Hepatocyte (in vitro differentiated cells): ENCODE data around the gene CYGB.

Experiments
- EZH2 ChIP-seq: fragments of 200-600 bp; sonication (generic); IDR thresholded peaks from 2 replicates; pipeline ENCODE4 v1.6.1; 2016; ENCODE audit warnings: antibody characterized with exemption, mild to moderate bottlenecking, borderline replicate concordance
- EZH2phosphoT487 ChIP-seq: fragments of 200-600 bp; sonication (generic); IDR thresholded peaks from one replicate; pipeline ENCODE4 v1.6.1; 2018; ENCODE audit warnings: antibody characterized with exemption, mild to moderate bottlenecking, low read depth, moderate library complexity; ENCODE audit not compliant: unreplicated experiment, severe bottlenecking
- TF ChIP-seq, protein P1 (sequence below): fragments of 200-600 bp; sonication (generic); IDR thresholded peaks from 2 replicates; pipeline ENCODE4 v1.5.1; 2016; ENCODE audit warnings: antibody characterized with exemption, mild to moderate bottlenecking; ENCODE audit not compliant: poor library complexity

DNA sequence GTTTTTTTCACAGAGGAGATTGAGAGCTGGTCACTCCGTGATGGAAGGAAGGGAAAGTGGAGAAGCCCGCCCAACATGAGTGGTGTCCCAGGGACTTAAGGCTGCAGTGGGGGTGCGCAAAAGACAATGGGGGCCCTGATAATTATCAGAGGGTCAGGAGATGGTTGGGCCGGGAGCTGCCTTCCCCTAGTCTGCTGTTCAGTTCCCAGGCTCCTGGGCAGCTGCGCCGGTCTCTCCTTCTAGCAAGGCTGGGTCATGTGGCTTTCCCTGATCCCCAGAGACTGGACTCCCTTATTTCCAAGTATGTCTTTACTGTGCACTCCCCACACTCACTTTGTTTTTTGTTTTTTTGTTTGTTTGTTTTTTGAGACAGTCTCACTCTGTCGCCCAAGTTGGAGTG is 16.2 kb downstream of the CYGB start:
- TF ChIP-seq EZH2 = no peak
- TF ChIP-seq, protein P1, sequence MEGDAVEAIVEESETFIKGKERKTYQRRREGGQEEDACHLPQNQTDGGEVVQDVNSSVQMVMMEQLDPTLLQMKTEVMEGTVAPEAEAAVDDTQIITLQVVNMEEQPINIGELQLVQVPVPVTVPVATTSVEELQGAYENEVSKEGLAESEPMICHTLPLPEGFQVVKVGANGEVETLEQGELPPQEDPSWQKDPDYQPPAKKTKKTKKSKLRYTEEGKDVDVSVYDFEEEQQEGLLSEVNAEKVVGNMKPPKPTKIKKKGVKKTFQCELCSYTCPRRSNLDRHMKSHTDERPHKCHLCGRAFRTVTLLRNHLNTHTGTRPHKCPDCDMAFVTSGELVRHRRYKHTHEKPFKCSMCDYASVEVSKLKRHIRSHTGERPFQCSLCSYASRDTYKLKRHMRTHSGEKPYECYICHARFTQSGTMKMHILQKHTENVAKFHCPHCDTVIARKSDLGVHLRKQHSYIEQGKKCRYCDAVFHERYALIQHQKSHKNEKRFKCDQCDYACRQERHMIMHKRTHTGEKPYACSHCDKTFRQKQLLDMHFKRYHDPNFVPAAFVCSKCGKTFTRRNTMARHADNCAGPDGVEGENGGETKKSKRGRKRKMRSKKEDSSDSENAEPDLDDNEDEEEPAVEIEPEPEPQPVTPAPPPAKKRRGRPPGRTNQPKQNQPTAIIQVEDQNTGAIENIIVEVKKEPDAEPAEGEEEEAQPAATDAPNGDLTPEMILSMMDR = no peak
- no peak for TF ChIP-seq EZH2phosphoT487
